ENCODE results near the gene SCARB1. TPM values are rescaled to one million over a fixed set of nuclear protein-coding genes. Genes with fewer than 3 reads are reported as not detected.

Gene SCARB1
- total and polyA plus RNA-seq, 2 of the 13 experiments (the other 11 are each of a cell fraction or from before 2014, with no cell fraction given): 63.4 to 160 TPM

GRCh38 chr12:124837958-124838803 lies 25.5 kb downstream of the SCARB1 start (continued):
- TF ChIP-seq ZNF784 (CRISPR knock-in tag; IDR thresholded peaks at IDR 0.05; ENCODE audit: borderline replicate concordance) (no peak; the same call in 1 of the 2 replicates), EHMT2 (IDR thresholded peaks at IDR 0.05; ENCODE audit: borderline replicate concordance, low read depth, low read length) (no peak; the same call in 1 of the 2 replicates), ZNF331 (CRISPR knock-in tag; IDR thresholded peaks at IDR 0.05) (peak; percentile 65; the same call in 1 of the 2 replicates), KIAA2018 (CRISPR knock-in tag; IDR thresholded peaks at IDR 0.05; ENCODE audit: borderline replicate concordance) (no peak; the same call in 1 of the 2 replicates), NCOA2 (CRISPR knock-in tag; IDR thresholded peaks at IDR 0.05) (peak; percentile 74), ZNF143 (CRISPR knock-in tag; IDR thresholded peaks at IDR 0.05) (peak; percentile 43; the same call in 1 of the 2 replicates), ZBTB46 (CRISPR knock-in tag; IDR thresholded peaks at IDR 0.05; ENCODE audit: borderline replicate concordance) (no peak), ZMAT3 (CRISPR knock-in tag; conservative IDR thresholded peaks at IDR 0.05) (peak; percentile 83; the same call in 1 of the 2 replicates), RELA (CRISPR knock-in tag; IDR thresholded peaks at IDR 0.05) (no peak), THAP8 (CRISPR knock-in tag; IDR thresholded peaks at IDR 0.05; ENCODE audit: borderline replicate concordance) (no peak), GTF3A (CRISPR knock-in tag; conservative IDR thresholded peaks at IDR 0.05) (no peak), DRAP1 (CRISPR knock-in tag; IDR thresholded peaks at IDR 0.05) (no peak), ZNF850 (CRISPR knock-in tag; conservative IDR thresholded peaks at IDR 0.05) (no peak), E2F2 (CRISPR knock-in tag; IDR thresholded peaks at IDR 0.05; ENCODE audit: borderline replicate concordance) (no peak), NFE2 (CRISPR knock-in tag; IDR thresholded peaks at IDR 0.05) (no peak)
